ENCODE measurements around the gene PLOD3.

PLOD3 gene

GRCh38 chr7:101166909-101167644 lies 50.3 kb downstream of the PLOD3 start:
- no peak for FAIRE-seq

DNA sequence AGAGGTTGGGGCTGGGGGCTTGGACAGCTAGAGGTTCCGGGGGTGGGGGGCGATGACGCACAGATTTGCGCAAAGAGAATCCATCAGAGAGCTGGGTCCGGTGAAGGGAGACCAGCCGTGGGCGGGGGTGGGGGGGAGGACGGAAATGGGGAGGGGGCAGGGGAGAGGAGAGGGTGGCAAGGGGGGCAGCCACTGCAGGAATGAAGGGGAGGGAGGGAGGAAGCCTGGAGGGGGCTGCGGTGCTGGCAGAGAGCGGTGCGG lies 50.8 kb downstream of the PLOD3 start:
- DNase-seq (ENCODE audit: insufficient read length, low spot score) (no peak), FAIRE-seq (no peak)

More at GRCh38 chr7:101166909-101167644, 50.3 kb downstream of the PLOD3 start:
- DNase-seq (ENCODE audit: insufficient read length, low spot score), result no peak

DNA sequence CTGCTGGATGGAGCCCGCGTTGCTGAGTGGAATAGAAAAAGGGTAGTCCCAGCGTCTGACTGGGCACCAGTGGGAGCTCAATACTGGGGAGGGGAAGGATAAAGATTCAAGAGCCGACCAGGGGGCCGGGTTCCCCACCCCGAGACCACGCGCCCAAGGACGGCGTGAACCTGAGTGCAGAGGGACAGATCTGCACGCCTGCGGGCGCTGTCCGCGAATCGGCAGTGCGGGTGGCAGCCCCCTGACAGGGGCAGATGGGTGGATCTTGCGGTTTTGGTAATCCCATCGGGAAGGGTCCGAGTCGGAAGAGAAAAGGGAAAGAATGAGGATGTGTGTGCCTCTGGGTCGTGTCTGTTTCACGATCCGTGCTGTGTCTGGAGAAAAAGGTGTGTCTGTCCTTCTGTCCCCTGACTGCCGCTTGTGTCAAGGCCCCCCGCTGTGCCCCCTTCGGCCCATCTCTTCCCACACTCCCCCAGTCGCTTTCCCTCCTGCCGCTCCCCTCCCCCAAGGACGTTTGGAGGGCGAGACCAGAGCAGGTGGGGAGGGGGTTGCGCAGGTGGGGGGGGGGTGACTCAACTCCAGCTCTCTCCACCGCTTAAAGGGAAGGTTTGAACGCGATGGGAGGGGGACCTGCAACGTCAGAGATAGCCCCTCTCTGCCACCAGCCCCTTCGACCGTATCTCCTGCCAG lies 51.3 kb downstream of the PLOD3 start:
- FAIRE-seq (no peak), DNase-seq (ENCODE audit: insufficient read length, low spot score) (no peak)

DNA sequence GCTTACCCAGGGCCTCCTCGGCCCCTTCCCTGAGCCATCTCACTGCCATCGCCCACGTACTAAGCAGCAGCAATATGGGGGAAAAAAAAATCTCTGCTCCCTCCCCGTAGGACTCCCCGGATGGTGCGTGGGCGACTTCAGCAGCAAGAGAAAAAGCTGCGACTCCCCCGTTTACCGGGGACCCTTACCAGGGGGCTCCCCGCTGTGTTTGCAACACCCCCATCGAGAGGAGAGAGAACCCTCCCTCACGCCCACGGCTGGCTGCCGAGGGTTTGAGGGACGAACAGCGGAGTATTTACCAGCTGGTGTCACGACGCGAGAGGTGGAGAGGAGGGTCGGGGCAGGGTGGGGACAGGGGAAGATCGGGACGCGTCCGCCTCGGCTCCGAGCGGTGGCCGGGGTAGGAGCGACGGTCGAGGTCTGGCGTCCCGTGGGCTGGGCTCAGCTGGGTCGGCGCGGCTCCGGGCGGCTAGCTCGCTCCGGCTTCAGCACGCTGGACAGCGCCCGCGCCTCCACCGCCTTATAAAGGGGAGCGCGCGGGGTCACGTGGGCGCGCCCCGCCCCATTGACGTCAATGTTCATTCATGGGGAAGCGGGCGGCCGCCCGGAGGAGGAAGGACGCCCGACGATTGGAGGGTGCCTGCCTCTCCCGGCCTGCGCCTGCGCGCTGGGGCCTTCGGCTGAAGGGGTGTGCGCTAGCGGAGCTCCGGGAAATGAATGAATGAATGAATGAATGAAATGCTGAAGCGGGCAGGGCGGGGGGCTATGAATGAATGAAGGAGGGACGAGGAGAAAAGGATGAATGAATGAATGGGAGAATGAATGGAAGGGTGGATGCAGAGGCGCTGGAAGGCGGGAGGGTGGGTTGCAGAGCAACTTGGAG lies 52.1 kb downstream of the PLOD3 start, which contains the start of gene VGF:
Gene VGF, minus strand, starts transcription at position 495 of the 883 bp plus-strand sequence. CDS start 726 bp downstream, outside the sequence.
- FAIRE-seq, result peak; percentile 72
- DNase-seq (ENCODE audit: insufficient read length, low spot score), result peak; percentile 96

DNA sequence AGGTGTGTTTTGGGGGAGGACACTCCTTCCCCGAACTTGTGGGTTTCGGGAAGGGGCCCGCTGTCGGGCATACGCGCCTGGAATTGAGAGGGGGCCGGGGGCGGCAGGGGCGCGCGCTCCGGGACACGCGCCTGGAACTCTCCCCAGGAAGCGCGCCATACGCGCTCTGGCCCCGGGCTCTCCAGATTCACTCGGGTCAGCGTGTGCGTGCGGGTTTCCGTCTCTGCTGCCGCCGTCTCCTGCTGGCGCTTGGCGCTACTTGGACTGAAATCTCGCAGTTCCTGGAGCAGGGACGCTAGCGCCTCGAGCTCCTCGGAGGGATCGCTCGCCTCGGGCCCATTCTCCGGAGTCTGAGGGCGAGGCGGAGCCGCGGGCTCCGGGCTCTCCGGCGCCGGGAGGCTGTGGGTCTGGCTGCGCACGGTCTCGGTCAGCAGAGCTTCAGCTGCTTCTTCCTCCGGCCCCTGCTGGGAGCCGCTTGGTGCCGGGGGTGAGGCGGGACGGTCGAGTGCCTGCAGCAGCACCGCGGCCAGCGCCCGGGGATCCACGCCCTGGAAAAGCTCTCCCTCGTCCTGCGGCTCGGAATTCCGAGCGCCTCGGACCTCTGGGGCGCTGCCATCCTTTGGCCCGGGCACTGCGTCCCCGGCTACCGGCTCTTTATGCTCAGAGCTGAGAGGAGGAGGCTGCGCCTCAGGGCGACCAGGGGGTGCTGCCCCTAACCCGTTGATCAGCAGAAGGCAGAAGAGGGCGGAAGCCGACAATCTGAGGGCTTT lies 53.1 kb downstream of the PLOD3 start:
- DNase-seq (ENCODE audit: insufficient read length, low spot score) (no peak), FAIRE-seq (no peak)

GRCh38 chr7:101163279-101164070 lies 53.9 kb downstream of the PLOD3 start:
- DNase-seq (ENCODE audit: insufficient read length, low spot score) (no peak), FAIRE-seq (no peak)

GRCh38 chr7:101162551-101163278 lies 54.7 kb downstream of the PLOD3 start:
- DNase-seq (ENCODE audit: insufficient read length, low spot score) (no peak), FAIRE-seq (no peak)

DNA sequence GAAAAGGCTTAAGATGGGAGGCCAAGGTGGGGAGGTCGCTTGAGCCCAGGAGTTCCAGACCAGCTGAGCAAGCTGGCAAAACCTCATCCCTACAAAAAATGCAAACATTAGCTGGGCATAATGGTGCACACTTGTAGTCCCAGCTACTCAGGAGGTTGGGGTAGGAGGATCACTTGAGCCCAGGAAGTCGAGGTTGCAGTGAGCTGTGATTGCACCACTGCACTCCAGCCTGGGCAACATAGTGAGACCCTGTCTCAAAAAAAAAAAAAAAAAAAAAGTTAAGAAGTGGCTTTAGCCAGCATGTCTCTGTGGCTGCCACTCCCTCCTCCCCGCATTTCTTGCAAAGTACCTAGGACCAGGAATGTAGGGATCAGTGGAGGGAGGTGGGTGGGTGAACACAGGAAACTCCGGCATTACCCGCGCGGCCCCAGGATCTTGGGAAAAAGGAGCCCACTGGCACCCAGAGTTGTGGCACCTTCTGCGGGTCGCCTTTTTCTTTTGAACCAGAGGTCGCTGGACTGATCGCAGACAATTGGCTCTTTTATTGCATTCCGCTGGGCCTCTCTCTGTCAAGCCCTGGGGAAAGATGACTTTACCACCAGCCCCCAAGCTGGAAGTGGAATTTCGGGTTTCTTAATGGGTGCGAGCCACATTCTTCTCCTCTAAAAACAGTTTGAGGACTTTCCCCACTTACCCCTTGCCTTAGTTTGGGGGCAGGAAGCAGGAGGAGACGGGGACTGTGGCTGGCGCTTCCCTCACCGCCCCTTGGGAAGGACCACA lies 55.5 kb downstream of the PLOD3 start:
- DNase-seq (ENCODE audit: insufficient read length, low spot score) (no peak), FAIRE-seq (no peak)

GRCh38 chr7:101160910-101161309 lies 56.5 kb downstream of the PLOD3 start:
- FAIRE-seq, result no peak
- no peak for DNase-seq (ENCODE audit: insufficient read length, low spot score)

DNA sequence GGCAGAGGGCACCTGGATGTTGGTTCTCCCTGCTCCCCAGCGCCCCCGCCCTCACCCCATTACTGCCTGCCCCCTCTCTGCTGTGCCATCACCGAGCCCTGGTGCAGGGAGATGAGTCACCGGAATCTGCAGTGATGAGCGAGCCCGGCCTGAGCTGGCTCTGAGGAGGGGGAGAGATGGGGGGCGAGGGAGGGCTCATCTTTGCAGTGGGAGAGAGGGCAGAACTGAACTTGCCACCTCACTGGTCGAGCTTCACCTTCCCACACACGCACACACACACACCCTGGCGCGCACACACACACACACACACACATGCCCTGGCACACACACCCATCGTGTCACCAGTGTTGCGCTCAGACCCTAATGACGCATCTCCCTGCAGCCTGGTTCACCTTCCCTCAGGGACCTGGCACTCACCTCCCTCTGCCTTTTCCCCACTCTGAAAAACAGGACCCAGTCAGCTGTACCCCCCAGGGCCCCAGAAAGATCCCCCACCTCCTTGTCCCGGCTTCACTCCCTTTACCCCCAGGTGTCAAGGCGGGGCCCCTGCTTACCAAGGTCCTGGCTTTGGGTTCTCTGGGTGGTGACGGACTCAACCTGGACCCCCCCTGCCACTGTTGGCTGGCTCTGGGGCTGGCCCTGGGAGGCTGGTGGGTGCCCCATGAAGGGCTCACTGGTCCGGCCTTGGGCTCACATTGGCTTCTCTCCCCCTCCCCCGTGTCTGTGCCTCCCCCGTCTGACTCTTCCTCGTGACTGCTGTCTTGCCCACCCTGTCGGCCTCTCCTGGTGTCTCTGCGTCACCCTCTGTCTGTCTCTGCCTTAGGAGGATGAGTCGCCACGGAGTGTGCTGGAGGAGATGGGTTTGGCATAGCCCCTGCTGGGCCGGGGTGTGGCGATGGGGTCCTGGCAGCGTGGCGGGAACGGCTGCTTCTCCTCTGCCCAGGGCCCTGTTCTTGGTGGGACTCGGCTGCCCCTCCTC lies 57.4 kb downstream of the PLOD3 start:
- no peak for FAIRE-seq

GRCh38 chr7:101156866-101157589 lies 60.4 kb downstream of the PLOD3 start:
- DNase-seq (ENCODE audit: insufficient read length, low spot score), result no peak
- FAIRE-seq, result no peak

More for the DNA sequence above, 57.4 kb downstream of the PLOD3 start:
- no peak for DNase-seq (ENCODE audit: insufficient read length, low spot score)

- FAIRE-seq (no peak), DNase-seq (ENCODE audit: insufficient read length, low spot score) (no peak)
These were observed 61.1 kb downstream of the PLOD3 start for GRCh38 chr7:101156277-101156676.
